Endothelial cell of umbilical vein (primary cell): ENCODE measurements around the gene MYH10.

Source experiments
- CTCF ChIP-seq, 2 donors: IDR thresholded peaks; 1 replicate in 1 of 2; 2 replicates in 1 of 2; pipeline ENCODE4 v1.5.1; 2011; ENCODE audit warnings: low read length in 2 of 2, mild to moderate bottlenecking in 2 of 2, moderate library complexity in 2 of 2, control low read depth in 1 of 2, inconsistent platforms in 1 of 2, low read depth in 1 of 2; ENCODE audit not compliant: insufficient read depth in 1 of 2; ENCODE audit errors: extremely low read depth in 1 of 2
- EZH2 ChIP-seq: IDR thresholded peaks from 2 replicates; pipeline ENCODE4 v1.6.1; 2012; ENCODE audit warnings: borderline replicate concordance, low read depth, mild to moderate bottlenecking, moderate library complexity, low read length, inconsistent platforms; ENCODE audit not compliant: severe bottlenecking
- FOS ChIP-seq: IDR thresholded peaks from 2 replicates; pipeline ENCODE4 v1.6.1; 2011; ENCODE audit warnings: mild to moderate bottlenecking, low read length, moderate library complexity, borderline replicate concordance; ENCODE audit not compliant: insufficient read depth
- GATA2 ChIP-seq: IDR thresholded peaks from 2 replicates; pipeline ENCODE4 v1.7.0; 2011; ENCODE audit warnings: low read depth, mild to moderate bottlenecking, moderate library complexity, mixed read lengths, low read length; ENCODE audit not compliant: insufficient read length, insufficient read depth
- JUN ChIP-seq: IDR thresholded peaks from 2 replicates; pipeline ENCODE4 v1.6.1; 2011; ENCODE audit warnings: borderline replicate concordance, low read depth; ENCODE audit not compliant: insufficient read length, insufficient read depth
- MAX ChIP-seq: IDR thresholded peaks from 2 replicates; pipeline ENCODE4 v1.6.1; 2011; ENCODE audit not compliant: insufficient read depth, insufficient read length
- POLR2A ChIP-seq: IDR thresholded peaks from 2 replicates; pipeline ENCODE4 v1.6.1; 2012; ENCODE audit warnings: low read depth, mild to moderate bottlenecking, control low read depth, low read length
- POLR2AphosphoS5 ChIP-seq: IDR thresholded peaks from 2 replicates; pipeline ENCODE4 v1.6.1; 2012; ENCODE audit warnings: low read depth, mild to moderate bottlenecking, control low read depth, low read length, moderate library complexity; ENCODE audit not compliant: insufficient read depth

- TF ChIP-seq CTCF (IDR thresholded peaks at IDR 0.05; ENCODE audit: extremely low read depth in 1 of 2, insufficient read depth in 1 of 2, low read depth in 1 of 2, low read length in 2 of 2) (no peak), EZH2 (no peak), MAX (no peak), JUN (no peak), POLR2A (no peak), FOS (no peak), POLR2AphosphoS5 (no peak), GATA2 (no peak)
Observed at GRCh38 chr17:8667421-8667820, 36.9 kb upstream of the MYH10 start.
